SK-N-SH treated with all-trans-retinoic acid at 6 μM for 48 hours (cell line): Measurements from ENCODE around the gene FAM25G.
"Not testable (repeated sequence)": the region's sequence is repeated elsewhere in the genome, so short reads cannot be mapped to it uniquely, and the experiment has no call there.

ENCODE experiments used
- ARNTL ChIP-seq: fragments of 450-650 bp; formaldehyde crosslinking; IDR thresholded peaks from 2 replicates; pipeline ENCODE4 v1.5.0; 2020; ENCODE audit warnings: low read depth, mild to moderate bottlenecking, moderate library complexity, borderline replicate concordance
- CSDC2 ChIP-seq: fragments of 250-450 bp; sonication (Bioruptor Pico); IDR thresholded peaks from 2 replicates; pipeline ENCODE4 v1.5.0; 2020; ENCODE audit warnings: mild to moderate bottlenecking, moderate library complexity
- ISL1 ChIP-seq: fragments of 250-450 bp; sonication (Bioruptor Pico); IDR thresholded peaks from 2 replicates; pipeline ENCODE4 v2.1.2; 2022; ENCODE audit warnings: mild to moderate bottlenecking, moderate library complexity
- PPARA ChIP-seq: fragments of 250-450 bp; sonication (Bioruptor Pico); IDR thresholded peaks from 2 replicates; pipeline ENCODE4 v1.5.0; 2020; ENCODE audit warnings: mild to moderate bottlenecking, borderline replicate concordance
- ZNF565 ChIP-seq: fragments of 450-650 bp; formaldehyde crosslinking; conservative IDR thresholded peaks from 2 replicates; pipeline ENCODE4 v1.5.0; 2020; ENCODE audit warnings: low read depth, mild to moderate bottlenecking, moderate library complexity
- TF ChIP-seq, protein P1 (sequence below): fragments of 250-450 bp; sonication (Bioruptor Pico); IDR thresholded peaks from 2 replicates; pipeline ENCODE4 v1.8.0; 2020; ENCODE audit warnings: mild to moderate bottlenecking, moderate library complexity, borderline replicate concordance
- TF ChIP-seq, protein P2 (sequence below): fragments of 250-450 bp; sonication (Bioruptor Pico); IDR thresholded peaks from 2 replicates; pipeline ENCODE4 v1.5.1; 2021; ENCODE audit warnings: mild to moderate bottlenecking, moderate library complexity

DNA sequence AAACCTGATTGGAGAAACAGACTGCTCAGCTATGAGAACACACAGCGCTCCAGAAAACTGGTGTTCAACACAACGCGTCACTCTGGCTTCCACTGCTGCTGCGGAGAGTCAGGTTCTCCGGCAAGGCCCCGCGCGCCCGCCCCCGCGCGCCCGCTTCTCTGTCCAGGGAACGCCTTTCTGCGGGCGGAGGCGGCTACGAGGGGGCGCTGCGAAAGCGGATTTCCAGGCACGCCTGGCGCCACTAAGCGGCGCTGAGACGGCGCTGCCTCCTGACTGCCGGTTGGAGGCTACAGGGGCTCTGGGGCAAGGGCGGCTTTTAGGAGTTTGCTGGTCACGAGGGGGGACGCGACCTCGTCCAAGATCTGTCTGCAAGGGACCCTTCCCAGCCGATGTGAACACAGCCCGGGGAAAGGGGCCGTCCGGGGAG lies 30.2 kb downstream of the FAM25G start:
- TF ChIP-seq, protein P1, sequence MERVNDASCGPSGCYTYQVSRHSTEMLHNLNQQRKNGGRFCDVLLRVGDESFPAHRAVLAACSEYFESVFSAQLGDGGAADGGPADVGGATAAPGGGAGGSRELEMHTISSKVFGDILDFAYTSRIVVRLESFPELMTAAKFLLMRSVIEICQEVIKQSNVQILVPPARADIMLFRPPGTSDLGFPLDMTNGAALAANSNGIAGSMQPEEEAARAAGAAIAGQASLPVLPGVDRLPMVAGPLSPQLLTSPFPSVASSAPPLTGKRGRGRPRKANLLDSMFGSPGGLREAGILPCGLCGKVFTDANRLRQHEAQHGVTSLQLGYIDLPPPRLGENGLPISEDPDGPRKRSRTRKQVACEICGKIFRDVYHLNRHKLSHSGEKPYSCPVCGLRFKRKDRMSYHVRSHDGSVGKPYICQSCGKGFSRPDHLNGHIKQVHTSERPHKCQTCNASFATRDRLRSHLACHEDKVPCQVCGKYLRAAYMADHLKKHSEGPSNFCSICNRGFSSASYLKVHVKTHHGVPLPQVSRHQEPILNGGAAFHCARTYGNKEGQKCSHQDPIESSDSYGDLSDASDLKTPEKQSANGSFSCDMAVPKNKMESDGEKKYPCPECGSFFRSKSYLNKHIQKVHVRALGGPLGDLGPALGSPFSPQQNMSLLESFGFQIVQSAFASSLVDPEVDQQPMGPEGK (CRISPR knock-in tag): not testable (repeated sequence)
- TF ChIP-seq, protein P2, sequence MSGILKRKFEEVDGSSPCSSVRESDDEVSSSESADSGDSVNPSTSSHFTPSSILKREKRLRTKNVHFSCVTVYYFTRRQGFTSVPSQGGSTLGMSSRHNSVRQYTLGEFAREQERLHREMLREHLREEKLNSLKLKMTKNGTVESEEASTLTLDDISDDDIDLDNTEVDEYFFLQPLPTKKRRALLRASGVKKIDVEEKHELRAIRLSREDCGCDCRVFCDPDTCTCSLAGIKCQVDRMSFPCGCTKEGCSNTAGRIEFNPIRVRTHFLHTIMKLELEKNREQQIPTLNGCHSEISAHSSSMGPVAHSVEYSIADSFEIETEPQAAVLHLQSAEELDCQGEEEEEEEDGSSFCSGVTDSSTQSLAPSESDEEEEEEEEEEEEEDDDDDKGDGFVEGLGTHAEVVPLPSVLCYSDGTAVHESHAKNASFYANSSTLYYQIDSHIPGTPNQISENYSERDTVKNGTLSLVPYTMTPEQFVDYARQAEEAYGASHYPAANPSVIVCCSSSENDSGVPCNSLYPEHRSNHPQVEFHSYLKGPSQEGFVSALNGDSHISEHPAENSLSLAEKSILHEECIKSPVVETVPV (CRISPR knock-in tag): not testable (repeated sequence)
- not testable (repeated sequence) for TF ChIP-seq ISL1 (CRISPR knock-in tag); ZNF565; PPARA (CRISPR knock-in tag); CSDC2; ARNTL (CRISPR knock-in tag)
